ENCODE data around the gene TMEM259. TPM values are rescaled to one million over a fixed set of nuclear protein-coding genes. Genes with fewer than 3 reads are reported as not detected.
A peak's percentile ranks its signal among the peaks of the same experiment; 100 is the strongest.

The TMEM259 gene
- total RNA-seq, 1 donor: 148 TPM

DNA sequence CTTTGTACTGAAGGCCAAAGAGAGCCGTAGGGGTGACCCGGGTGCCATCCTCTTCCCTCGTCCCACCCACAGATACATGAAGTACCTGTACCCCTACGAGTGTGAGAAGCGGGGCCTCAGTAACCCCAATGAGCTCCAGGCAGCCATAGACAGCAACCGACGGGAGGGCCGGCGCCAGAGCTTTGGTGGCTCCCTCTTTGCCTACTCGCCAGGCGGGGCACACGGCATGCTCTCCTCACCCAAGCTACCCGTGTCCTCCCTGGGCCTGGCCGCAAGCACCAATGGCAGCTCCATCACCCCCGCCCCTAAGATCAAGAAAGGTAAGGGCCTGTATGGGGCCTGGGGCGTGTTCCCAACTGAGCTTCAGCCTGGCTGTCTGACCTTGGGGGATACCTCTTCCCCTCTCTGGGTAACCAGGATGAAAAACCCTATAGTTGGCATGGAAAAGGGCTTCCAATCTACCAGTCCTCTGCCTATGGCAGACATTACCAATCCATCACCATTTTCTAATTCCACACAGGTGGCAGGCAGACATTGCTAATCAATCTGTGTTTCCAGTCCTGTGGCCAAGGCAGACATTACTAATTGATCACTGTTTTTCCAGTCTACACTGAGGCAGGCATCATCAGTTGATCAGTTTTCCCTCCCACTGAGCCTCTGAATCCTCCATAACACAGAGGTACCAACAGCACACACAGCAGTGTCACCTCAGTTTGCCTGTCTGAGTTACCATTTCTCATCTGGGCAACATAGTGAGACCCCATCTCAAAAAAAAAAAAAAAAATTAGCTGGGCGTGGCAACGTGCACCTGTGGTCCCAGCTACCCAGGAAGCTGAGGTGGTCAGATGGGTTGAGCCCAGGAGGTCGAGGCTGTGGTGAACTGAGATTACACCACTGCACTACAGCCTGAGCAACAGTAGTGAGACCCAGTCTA lies 55.9 kb downstream of the TMEM259 start:
- DNase-seq (ENCODE audit: low read depth in 2 of 3, low spot score in 2 of 3): peak in 1 of 3 donors; percentile 44

- no peak for DNase-seq (ENCODE audit: low read depth in 2 of 3, low spot score in 2 of 3)
Observed at GRCh38 chr19:964116-964520, 56.8 kb downstream of the TMEM259 start.

GRCh38 chr19:963486-963951 lies 57.4 kb downstream of the TMEM259 start:
- DNase-seq (ENCODE audit: low read depth in 2 of 3, low spot score in 2 of 3): no peak

- no peak for DNase-seq (ENCODE audit: low read depth in 2 of 3, low spot score in 2 of 3)
Observed at GRCh38 chr19:962683-963400, 58.1 kb downstream of the TMEM259 start.

DNA sequence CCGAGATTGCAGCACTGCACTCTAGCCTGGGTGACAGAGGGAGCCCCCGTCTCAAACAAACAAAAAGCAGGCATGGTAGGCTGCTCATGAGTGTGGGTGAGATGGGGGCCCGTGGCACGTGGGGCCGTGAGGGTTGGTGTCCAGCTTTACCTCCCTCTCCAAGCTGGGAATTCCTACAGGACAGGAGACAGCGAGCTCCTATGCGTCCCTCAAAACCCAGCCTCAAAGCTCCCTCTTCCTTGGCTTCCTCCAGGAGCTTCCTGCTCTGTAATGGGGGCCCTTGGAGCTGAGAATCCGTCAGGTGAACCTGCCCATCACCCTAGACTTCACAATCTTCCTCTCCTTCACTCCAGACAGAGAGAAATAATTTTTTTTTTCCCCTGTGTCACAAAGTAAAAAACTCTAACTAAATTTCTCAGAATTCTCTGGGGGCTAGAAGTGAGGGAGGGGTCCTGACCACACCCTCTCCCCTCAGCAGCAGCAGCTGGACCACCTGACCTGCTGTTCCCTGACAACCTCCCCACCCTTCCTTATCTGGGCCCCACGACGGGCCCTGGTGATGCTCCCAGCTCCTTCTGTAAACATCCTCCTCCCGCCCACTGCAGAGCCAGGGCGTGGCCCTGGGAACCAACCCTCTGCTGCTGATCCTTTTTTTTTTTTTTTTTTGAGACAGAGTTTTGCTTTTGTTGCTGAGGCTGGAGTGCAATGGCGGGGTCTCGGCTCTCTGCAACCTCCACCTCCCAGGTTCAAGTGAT lies 58.9 kb downstream of the TMEM259 start:
- DNase-seq (ENCODE audit: low read depth in 2 of 3, low spot score in 2 of 3): no peak

DNA sequence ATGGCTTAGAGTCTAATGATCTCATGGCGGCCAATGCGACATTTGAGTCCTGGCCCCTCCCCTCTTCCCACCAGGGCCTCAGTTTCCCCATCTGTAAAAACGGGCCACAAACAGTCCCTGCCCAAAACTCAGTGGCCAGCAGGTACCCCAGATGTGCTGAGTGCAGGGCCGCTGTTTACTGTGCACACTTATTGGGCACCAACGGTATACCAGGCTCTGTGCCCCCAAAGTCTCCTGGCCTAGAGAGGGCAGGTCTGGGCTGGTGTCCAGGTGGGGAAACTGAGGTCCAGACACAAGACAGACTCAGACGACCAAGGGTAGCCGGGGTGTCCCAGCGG lies 60.4 kb downstream of the TMEM259 start:
- DNase-seq (ENCODE audit: low read depth in 2 of 3, low spot score in 2 of 3): no peak

DNA sequence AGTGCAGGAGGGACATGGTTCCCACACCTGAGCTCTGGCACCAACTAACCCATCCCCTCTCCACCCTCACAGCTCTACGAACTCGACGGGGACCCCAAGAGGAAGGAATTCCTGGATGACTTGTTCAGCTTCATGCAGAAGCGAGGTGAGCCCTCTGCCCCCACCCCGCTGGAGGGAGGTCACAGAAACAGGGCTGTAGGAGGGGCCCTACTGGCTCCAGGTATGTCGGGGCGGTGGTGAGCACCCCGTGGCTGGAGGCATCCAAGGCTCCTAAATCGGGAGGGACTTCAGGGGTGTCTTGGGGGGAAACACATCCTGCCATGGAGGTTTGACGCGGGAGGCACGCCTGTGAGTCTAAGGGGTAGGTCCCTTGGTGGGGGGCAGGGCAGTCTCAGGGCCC lies 60.9 kb downstream of the TMEM259 start:
- DNase-seq (ENCODE audit: low read depth in 2 of 3, low spot score in 2 of 3): no peak

Small RNA genes within 50 kb of the gene (small RNA-seq; reads per million reads assigned to genes)
- gene RNU6-2: 33.3 reads per million, percentile 95 among the genes with 10 or more reads in this experiment

Other genes with a start within 250 kb of the TMEM259 start
- 348 TPM for gene PTBP1, start 223.7 kb downstream of the TMEM259 start, total RNA-seq
- gene PLPPR3, start 199.2 kb downstream of the TMEM259 start, total RNA-seq: 5.9 TPM
- gene AZU1, start 193.3 kb downstream of the TMEM259 start, total RNA-seq: 5.4 TPM
- 34.7 TPM for gene PRTN3, start 180.1 kb downstream of the TMEM259 start, total RNA-seq
- gene ELANE, start 168.8 kb downstream of the TMEM259 start, total RNA-seq: 11.0 TPM
- gene CFD, start 161.5 kb downstream of the TMEM259 start, total RNA-seq: 9.4 TPM
- 78.4 TPM for gene MED16, start 127.9 kb downstream of the TMEM259 start, total RNA-seq
- gene RNU6-9, start 127.6 kb downstream of the TMEM259 start, total RNA-seq: not detected
- 122 TPM for gene R3HDM4, start 107.9 kb downstream of the TMEM259 start, total RNA-seq
- 1.3 TPM for gene KISS1R, start 103.8 kb downstream of the TMEM259 start, total RNA-seq
- 37.2 TPM for gene ARID3A, start 95.1 kb downstream of the TMEM259 start, total RNA-seq
- 100 TPM for gene WDR18, start 36.8 kb downstream of the TMEM259 start, total RNA-seq
- 0.81 TPM for gene GRIN3B, start 20.7 kb downstream of the TMEM259 start, total RNA-seq
- gene RNU6-2, start 399 bp upstream of the TMEM259 start, total RNA-seq: not detected
- 236 TPM for gene CNN2, start 5.5 kb upstream of the TMEM259 start, total RNA-seq
- 42.5 TPM for gene ABCA7, start 19.0 kb upstream of the TMEM259 start, total RNA-seq
- 217 TPM for gene ARHGAP45, start 46.0 kb upstream of the TMEM259 start, total RNA-seq
- gene POLR2E, start 74.3 kb upstream of the TMEM259 start, total RNA-seq: 107 TPM
- gene GPX4, start 82.9 kb upstream of the TMEM259 start, total RNA-seq: 316 TPM
- gene SBNO2, start 153.1 kb upstream of the TMEM259 start, total RNA-seq: 60.3 TPM
- 104 TPM for gene STK11, start 184.7 kb upstream of the TMEM259 start, total RNA-seq
- gene CBARP, start 216.9 kb upstream of the TMEM259 start, total RNA-seq: 0.27 TPM
- 52.2 TPM for gene ATP5F1D, start 220.6 kb upstream of the TMEM259 start, total RNA-seq
- gene MIDN, start 227.5 kb upstream of the TMEM259 start, total RNA-seq: 64.9 TPM
- gene CIRBP, start 248.2 kb upstream of the TMEM259 start, total RNA-seq: 220 TPM